Uterus (tissue), 4 donors: Measurements from ENCODE around the gene GPAM. TPM values are rescaled to one million over a fixed set of nuclear protein-coding genes. Genes with fewer than 3 reads are reported as not detected.

Experiments
- DNase-seq, 2 donors: peaks; one replicate each; pipeline ENCODE4 v3.0.0-alpha.2; 2019 to 2020
- H3K27ac ChIP-seq, 2 donors: fragments of 200-600 bp; sonication (generic); 1 replicate in 1 of 2; 2 replicates in 1 of 2; pipeline ENCODE4 v1.5.1; 2016 to 2018
- H3K27me3 ChIP-seq, 2 donors: fragments of 200-600 bp; sonication (generic); one replicate each; pipeline ENCODE4 v1.5.1; 2018 to 2019; ENCODE audit warnings: control low read depth in 1 of 2
- H3K36me3 ChIP-seq, 2 donors: fragments of 200-600 bp; sonication (generic); one replicate each; pipeline ENCODE4 v1.5.1; 2019; ENCODE audit warnings: control low read depth in 1 of 2
- H3K4me1 ChIP-seq, 2 donors: fragments of 200-600 bp; sonication (generic); one replicate each; pipeline ENCODE4 v1.5.1; 2018 to 2019; ENCODE audit warnings: control low read depth in 1 of 2
- H3K4me3 ChIP-seq, 2 donors: fragments of 200-600 bp; sonication (generic); 1 replicate in 1 of 2; 2 replicates in 1 of 2; pipeline ENCODE4 v1.5.1; 2018 to 2019; ENCODE audit warnings: mild to moderate bottlenecking in 1 of 2
- H3K9me3 ChIP-seq, 2 donors: fragments of 200-600 bp; sonication (generic); one replicate each; pipeline ENCODE4 v1.5.1; 2019; ENCODE audit warnings: control low read depth in 1 of 2
- POLR2A ChIP-seq, 2 donors: fragments of 450-650 bp; IDR thresholded peaks; one replicate each; pipeline ENCODE4 v1.6.1; 2016; ENCODE audit warnings: antibody characterized with exemption in 2 of 2, mild to moderate bottlenecking in 1 of 2, moderate library complexity in 1 of 2
- intact Hi-C: fragments of 100-400 bp; cut with DNase I; formaldehyde crosslinking; loops from one replicate; pipeline ENCODE4 v1.15.1; 2023; ENCODE audit warnings: low total_unique reads
- total RNA-seq, 4 donors: library from RNA; depleted of rRNA in 3 of 4; stranded (reverse); fragments of >200 nt in 3 of 4; gene quantifications; one replicate each; pipeline versions ENCODE4 v1.1.0 to v1.2.4, GENCODE V29; 2014 to 2023
- TF ChIP-seq, protein P1 (sequence below), 4 experiments: fragments of 200-600 bp in 2 of 4; fragments of 450-650 bp in 2 of 4; sonication (generic) in 2 of 4; IDR thresholded peaks; one replicate each; pipeline ENCODE4 v1.5.1; 2016 to 2019; ENCODE audit warnings: antibody characterized with exemption in 4 of 4, mild to moderate bottlenecking in 2 of 4, moderate library complexity in 1 of 4
- donor health status: DM: yes; HTN: yes; CAD: no.

GPAM gene
- total RNA-seq, 4 donors from 2014 or later: 4.6 to 28.6 (median 7.7) TPM

DNA sequence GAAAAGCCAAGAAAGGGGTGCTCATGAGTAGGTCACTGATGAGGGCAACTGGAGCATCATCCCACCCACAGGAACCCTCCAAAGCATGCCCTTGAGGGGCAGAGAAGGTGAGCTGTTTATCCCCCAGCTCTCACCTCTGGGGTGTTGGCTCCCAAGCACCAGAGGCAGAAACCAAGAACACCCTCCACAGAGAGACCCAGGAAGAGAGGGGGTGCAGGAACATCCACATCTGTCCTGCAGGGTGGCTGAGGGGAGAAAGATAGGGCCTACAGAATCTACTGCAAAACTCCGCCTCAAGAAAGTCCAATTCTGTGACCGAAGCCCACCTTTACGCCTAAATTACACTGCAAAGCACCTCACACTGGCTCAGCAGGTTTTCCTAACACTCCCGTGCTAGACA lies 40.1 kb downstream of the GPAM start:
- H3K27ac ChIP-seq: no peak overlapping the region
- H3K9me3 ChIP-seq: no peaks in the 10 kb centered on the region
- TF ChIP-seq, protein P1, sequence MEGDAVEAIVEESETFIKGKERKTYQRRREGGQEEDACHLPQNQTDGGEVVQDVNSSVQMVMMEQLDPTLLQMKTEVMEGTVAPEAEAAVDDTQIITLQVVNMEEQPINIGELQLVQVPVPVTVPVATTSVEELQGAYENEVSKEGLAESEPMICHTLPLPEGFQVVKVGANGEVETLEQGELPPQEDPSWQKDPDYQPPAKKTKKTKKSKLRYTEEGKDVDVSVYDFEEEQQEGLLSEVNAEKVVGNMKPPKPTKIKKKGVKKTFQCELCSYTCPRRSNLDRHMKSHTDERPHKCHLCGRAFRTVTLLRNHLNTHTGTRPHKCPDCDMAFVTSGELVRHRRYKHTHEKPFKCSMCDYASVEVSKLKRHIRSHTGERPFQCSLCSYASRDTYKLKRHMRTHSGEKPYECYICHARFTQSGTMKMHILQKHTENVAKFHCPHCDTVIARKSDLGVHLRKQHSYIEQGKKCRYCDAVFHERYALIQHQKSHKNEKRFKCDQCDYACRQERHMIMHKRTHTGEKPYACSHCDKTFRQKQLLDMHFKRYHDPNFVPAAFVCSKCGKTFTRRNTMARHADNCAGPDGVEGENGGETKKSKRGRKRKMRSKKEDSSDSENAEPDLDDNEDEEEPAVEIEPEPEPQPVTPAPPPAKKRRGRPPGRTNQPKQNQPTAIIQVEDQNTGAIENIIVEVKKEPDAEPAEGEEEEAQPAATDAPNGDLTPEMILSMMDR (IDR thresholded peaks at IDR 0.05): no peak
- TF ChIP-seq POLR2A (IDR thresholded peaks at IDR 0.05): no peak
- H3K27me3 ChIP-seq: no peaks in the 10 kb centered on the region
- no peak overlapping the region for H3K4me3 ChIP-seq
- no peaks in the 10 kb centered on the region for H3K4me1 ChIP-seq
- DNase-seq: no peak
- no peaks in the 10 kb centered on the region for H3K36me3 ChIP-seq
- intact Hi-C loops: no loop called here

DNA sequence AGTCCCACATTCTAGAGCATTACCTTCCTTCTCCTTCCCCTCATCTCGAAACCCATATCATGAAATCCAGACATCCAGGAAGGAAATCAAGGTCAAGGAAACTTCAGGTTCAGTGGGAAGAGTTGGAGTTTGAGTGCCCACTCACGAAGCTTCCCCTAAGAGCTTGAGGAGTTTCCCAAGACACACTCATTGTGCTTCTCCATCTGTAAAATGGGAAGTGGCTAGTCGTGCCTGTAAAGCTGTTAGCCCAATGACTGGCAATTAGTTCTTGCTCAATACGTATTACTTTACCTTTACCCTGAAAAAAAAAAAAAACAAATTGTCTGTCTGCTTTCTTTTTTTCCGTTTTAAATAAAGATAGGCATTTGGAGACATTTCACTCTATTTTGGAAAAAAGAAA lies 42.3 kb downstream of the GPAM start:
- H3K27me3 ChIP-seq: no peaks in the 10 kb centered on the region
- TF ChIP-seq, protein P1 (IDR thresholded peaks at IDR 0.05): no peak
- no peak for TF ChIP-seq POLR2A (IDR thresholded peaks at IDR 0.05)
- intact Hi-C loops: no loop called here
- DNase-seq: no peak
- no peak overlapping the region for H3K4me3 ChIP-seq
- no peaks in the 10 kb centered on the region for H3K9me3 ChIP-seq
- no peaks in the 10 kb centered on the region for H3K4me1 ChIP-seq
- H3K36me3 ChIP-seq: no peaks in the 10 kb centered on the region
- H3K27ac ChIP-seq: no peak overlapping the region

DNA sequence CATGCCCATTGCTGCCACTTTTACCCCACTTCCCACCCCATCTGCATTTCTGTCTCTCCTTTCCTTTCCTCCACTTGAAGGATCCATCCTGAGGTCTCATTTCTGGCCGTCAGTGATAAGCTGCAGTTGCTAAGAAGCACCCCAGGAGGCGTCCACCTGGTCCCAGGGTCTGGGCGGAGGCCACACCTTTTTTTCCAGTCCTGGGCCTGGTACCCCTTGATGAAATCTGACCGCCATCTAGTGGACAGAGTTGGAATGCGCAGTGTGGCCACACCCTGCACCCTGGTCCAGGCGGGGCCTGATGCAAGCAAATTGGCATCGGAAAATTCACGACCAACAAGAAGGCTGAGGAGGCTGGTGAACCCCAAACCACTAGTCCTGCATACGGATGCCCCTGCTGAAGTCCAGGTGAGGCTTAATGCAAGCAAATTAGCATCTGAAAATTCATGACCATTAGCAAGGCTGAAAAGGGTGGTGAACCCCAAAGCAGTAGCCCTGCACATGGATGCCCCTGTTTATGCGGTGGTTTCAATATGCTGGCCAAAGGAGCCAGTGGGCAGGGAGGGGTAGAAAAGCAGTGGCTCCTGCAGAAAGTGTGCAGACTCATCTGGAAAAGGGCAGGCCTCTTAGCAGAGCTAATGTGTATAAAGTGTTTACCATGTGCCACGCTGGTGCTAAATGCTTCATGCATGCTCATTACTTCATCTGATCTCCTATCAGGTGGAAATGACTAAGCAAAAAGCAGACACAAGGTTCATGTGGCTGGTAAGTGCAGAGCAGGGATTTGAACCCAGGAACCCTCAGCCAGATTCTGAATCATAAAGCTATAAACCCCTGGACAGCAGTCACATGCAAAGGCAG lies 43.2 kb downstream of the GPAM start:
- DNase-seq: peak; percentile 45 to 54
- Histone ChIP-seq H3K27me3 (no peaks in the 10 kb centered on the region), H3K4me1 (no peaks in the 10 kb centered on the region), H3K4me3 (no peak overlapping the region), H3K9me3 (no peaks in the 10 kb centered on the region), H3K36me3 (no peaks in the 10 kb centered on the region), H3K27ac (no peak overlapping the region)
- intact Hi-C loops: no loop called here
- TF ChIP-seq, protein P1 (IDR thresholded peaks at IDR 0.05): peak; percentile 59 to 69 (median 66)
- TF ChIP-seq POLR2A (IDR thresholded peaks at IDR 0.05): no peak

DNA sequence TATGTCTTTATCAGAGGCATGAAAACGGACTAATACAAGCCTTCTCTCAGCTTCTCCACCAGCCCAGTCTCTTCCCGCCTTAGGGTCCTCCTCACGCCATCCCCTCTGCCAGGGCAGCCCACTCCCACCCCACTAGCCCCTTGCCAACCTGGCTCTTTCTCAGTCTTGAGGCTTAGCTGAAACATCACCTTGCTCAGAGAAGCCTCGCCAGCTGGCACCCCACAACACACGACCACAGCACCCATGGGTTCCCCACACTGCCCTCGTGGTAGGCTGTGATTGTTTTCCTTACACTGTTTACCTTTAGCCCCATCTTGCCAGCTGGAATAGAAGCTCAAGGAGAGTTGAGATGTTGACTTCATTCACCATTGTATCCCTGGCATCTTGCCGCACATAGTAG lies 44.4 kb downstream of the GPAM start:
- TF ChIP-seq POLR2A (IDR thresholded peaks at IDR 0.05): no peak
- TF ChIP-seq, protein P1 (IDR thresholded peaks at IDR 0.05): no peak
- Histone ChIP-seq H3K27ac (no peak overlapping the region), H3K4me3 (no peak overlapping the region), H3K9me3 (no peaks in the 10 kb centered on the region), H3K27me3 (no peaks in the 10 kb centered on the region), H3K4me1 (no peaks in the 10 kb centered on the region), H3K36me3 (no peaks in the 10 kb centered on the region)
- DNase-seq: no peak
- intact Hi-C loops: no loop called here

DNA sequence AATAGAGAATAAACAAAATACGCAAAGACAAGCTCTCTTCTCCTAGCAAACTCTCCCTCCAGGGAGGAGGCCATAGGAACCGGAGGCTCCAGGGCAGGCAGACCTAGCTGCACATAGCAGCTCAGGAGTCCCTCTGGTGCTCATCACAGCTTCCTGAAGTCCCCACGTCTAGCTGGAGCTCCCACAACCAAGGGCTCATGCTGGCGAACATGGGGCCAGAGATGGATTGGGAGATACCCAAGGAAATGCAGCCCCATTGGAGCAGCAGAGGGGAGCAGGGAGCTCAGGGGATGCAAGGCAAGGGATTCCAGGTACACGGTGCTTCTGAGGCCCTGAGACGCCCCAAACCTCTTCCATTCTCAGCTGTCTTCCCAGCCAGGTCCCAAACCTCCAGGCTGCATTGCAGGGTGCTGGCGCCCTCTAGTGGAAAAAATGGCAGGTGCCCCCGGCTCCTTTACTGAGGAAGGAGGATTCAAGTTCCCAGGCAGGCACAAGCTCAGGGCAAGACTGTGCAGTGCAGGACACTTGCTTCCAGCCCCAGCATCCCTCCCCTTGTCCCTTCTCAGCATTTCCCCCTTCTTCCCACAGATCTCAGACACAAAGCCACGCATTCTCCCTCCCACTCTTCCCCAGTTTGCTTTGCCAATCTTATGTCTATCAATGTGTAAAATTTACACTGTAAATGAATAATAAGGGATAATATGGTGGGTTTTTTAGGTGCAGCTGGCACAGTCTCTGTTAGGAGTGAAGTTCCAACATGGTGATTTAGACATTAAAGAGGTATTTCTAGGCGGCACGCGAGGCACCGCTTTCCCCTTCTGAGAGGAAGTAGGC lies 46.2 kb downstream of the GPAM start:
- Histone ChIP-seq H3K4me1 (no peaks in the 10 kb centered on the region), H3K4me3 (no peak overlapping the region), H3K27ac (no peak overlapping the region), H3K9me3 (no peaks in the 10 kb centered on the region), H3K27me3 (no peaks in the 10 kb centered on the region), H3K36me3 (no peaks in the 10 kb centered on the region)
- intact Hi-C loops: no loop called here
- peak; percentile 57 to 69 for DNase-seq
- TF ChIP-seq, protein P1 (IDR thresholded peaks at IDR 0.05): peak; percentile 65 to 81 (median 76)
- no peak for TF ChIP-seq POLR2A (IDR thresholded peaks at IDR 0.05)
